ENCODE results near the gene ATF7.

The ATF7 gene

DNA sequence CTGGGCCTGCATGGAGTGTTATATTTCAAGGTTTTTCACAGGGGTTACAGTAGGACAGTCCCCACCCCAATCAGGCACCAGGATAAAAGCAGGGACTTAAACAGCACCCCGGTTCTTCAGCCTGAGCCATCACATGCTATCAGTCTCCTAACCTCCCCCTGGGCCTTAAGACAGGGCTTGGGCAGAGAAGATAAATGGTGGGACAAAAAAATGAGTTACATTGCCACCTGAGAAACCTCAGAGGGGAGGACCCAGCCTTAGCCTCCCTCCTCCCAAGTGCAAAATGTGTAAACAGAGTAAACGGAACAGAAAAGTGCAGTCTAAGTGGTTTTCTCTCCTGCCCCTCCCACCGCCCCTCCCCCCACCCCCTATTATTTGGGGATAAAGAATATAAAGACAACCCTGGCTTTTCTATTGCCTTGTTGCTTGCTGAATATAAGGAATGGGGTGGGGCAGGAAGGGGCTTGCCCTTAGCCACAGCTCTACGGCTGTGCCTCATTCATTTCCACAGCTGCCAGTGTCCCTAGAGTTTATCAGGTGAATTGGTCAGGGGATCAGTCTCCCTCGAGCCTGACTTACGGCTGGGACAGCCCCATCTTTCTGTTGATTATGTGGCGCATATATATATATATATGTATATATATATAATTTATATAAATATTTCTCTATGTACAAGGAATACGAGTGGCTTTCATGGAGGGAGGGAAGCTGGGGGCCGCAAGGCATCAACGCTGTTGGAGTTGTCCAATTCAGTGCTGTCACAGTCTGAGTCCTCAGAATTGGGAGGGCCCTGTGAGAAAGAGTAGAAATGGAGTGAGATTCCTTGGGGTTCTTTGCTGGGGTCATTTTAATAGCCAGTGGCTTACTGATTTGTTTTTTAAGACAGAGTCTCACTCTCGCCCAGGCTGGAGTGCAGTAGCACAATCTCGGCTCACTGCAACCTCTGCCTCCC, 145.4 kb downstream of the ATF7 start:
- ATAC-seq (no peak), DNase-seq (no peak)
- Mint-ChIP-seq H3K4me1 (peaks cover 13% of the 10 kb centered on the region), H3K27ac (peak overlapping the region; percentile 49), H3K36me3 (ENCODE audit: low read depth) (peaks cover 55% of the 10 kb centered on the region), H3K27me3 (no peaks in the 10 kb centered on the region), H3K9me3 (no peaks in the 10 kb centered on the region), H3K4me3 (no peak overlapping the region)

GRCh38 chr12:53479331-53479730, 146.9 kb downstream of the ATF7 start:
- DNase-seq (no peak), ATAC-seq (no peak)
- Mint-ChIP-seq H3K4me1 (peaks cover 22% of the 10 kb centered on the region), H3K9me3 (no peaks in the 10 kb centered on the region), H3K36me3 (ENCODE audit: low read depth) (peaks cover 64% of the 10 kb centered on the region), H3K27ac (peak overlapping the region; percentile 23), H3K27me3 (no peaks in the 10 kb centered on the region), H3K4me3 (no peak overlapping the region)

DNA sequence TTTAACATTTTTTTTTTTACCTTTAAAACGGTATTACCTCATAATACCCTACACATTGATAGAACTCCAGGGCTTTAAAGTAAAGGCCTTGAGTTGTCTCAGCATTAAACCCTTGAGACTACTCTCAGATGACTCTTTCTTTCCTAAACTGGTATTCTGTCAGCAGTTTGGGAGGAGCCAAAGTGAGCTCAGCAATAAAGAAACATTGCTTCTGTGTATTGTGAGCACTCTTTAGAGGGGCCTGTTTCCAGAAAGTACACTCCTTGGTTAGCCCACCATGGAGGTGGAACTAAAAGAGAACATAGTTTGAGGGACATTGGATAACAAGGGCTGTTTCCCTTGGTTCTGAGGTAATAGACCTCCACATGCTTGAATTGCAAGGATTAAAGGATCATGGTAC, 147.3 kb downstream of the ATF7 start:
- Mint-ChIP-seq H3K27me3 (no peaks in the 10 kb centered on the region), H3K36me3 (ENCODE audit: low read depth) (peaks cover 69% of the 10 kb centered on the region), H3K4me3 (no peak overlapping the region), H3K9me3 (no peaks in the 10 kb centered on the region), H3K27ac (peak overlapping the region; percentile 23), H3K4me1 (peaks cover 26% of the 10 kb centered on the region)
- peak; percentile 16 for ATAC-seq
- DNase-seq, result no peak

DNA sequence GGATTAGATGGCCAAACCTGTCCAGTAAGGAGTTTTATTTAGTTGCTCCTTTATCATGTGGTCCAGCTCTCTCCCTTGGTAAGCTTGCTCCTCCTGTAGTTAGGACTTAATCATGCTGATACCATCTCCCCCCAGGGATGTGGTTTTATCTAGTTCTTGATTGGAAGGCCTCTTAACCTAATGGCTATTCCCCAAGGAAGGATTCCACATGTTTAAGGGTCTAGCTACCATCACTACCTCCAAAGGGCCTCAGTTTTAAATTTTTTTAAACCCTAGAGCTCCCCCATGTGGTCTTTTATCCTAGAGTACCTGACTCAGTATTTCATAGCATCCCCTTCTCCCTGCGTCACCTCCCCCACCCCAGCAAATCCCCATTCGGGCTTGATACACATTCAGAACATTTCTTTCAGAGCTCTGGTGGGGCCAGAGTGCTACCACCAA, 149.4 kb downstream of the ATF7 start:
- DNase-seq (no peak), ATAC-seq (no peak)
- peak overlapping the region; percentile 59 for H3K27ac Mint-ChIP-seq
- H3K9me3 Mint-ChIP-seq, result no peaks in the 10 kb centered on the region
- no peaks in the 10 kb centered on the region for H3K27me3 Mint-ChIP-seq
- peaks cover 42% of the 10 kb centered on the region for H3K4me1 Mint-ChIP-seq
- no peak overlapping the region for H3K4me3 Mint-ChIP-seq
- peaks cover 79% of the 10 kb centered on the region for H3K36me3 Mint-ChIP-seq (ENCODE audit: low read depth)

- Mint-ChIP-seq H3K36me3 (ENCODE audit: low read depth) (peaks cover 84% of the 10 kb centered on the region), H3K27ac (peak overlapping the region; percentile 85), H3K4me1 (peaks cover 52% of the 10 kb centered on the region), H3K27me3 (no peaks in the 10 kb centered on the region), H3K9me3 (no peaks in the 10 kb centered on the region), H3K4me3 (no peak overlapping the region)
- DNase-seq (no peak), ATAC-seq (no peak)
These were observed 151.4 kb downstream of the ATF7 start for GRCh38 chr12:53474819-53475218.

GRCh38 chr12:53474077-53474476, 152.1 kb downstream of the ATF7 start:
- no peak overlapping the region for H3K4me3 Mint-ChIP-seq
- peak overlapping the region; percentile 85 for H3K27ac Mint-ChIP-seq
- H3K36me3 Mint-ChIP-seq (ENCODE audit: low read depth), result peaks cover 81% of the 10 kb centered on the region
- ATAC-seq (no peak), DNase-seq (no peak)
- H3K4me1 Mint-ChIP-seq, result peaks cover 52% of the 10 kb centered on the region
- no peaks in the 10 kb centered on the region for H3K27me3 Mint-ChIP-seq
- H3K9me3 Mint-ChIP-seq, result no peaks in the 10 kb centered on the region

- peak overlapping the region; percentile 21 for H3K27ac Mint-ChIP-seq
- H3K4me3 Mint-ChIP-seq, result no peak overlapping the region
- peaks cover 83% of the 10 kb centered on the region for H3K36me3 Mint-ChIP-seq (ENCODE audit: low read depth)
- DNase-seq (no peak), ATAC-seq (no peak)
- H3K9me3 Mint-ChIP-seq, result no peaks in the 10 kb centered on the region
- H3K4me1 Mint-ChIP-seq, result peaks cover 51% of the 10 kb centered on the region
- no peaks in the 10 kb centered on the region for H3K27me3 Mint-ChIP-seq
These were observed 154.1 kb downstream of the ATF7 start for GRCh38 chr12:53472056-53472582.

DNA sequence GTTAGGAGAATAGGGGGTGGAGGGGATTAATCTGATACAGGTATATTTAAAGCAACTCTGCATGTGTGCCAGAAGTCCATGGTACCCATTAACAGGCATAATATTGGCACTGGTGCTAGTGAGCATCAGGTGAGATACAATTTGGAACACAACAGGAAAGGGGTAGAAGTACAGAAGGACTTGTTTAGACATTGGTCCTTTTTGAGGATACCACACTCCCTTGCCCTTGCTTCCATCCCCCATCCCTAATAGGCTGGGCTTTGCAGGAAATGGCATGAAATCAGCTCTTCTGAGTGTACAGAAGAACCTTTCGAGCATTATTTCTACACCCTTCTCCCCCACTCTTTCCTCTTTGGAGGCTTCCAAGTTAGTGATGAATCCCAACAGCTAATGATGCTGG, 157.9 kb downstream of the ATF7 start:
- Mint-ChIP-seq H3K36me3 (ENCODE audit: low read depth) (peaks cover 81% of the 10 kb centered on the region), H3K27ac (peak overlapping the region; percentile 75)

DNA sequence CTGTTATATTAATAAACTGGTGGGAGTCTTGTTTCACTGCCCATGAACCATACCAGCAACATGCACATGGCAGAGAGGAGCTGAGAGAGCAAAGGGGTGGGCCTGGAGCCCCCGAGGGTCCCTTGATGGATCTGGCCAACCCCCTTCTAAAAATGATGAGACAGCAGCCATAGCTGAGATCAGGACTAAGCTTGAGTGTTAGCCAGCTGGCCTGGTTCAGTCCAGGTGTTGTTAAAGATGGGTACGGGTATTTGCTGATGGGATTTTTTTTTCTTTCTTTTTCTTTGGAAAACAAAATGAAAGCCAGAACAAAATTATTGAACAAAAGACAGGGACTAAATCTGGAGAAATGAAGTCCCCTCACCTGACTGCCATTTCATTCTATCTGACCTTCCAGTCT, 158.3 kb downstream of the ATF7 start:
- H3K27me3 Mint-ChIP-seq, result no peaks in the 10 kb centered on the region
- peaks cover 83% of the 10 kb centered on the region for H3K36me3 Mint-ChIP-seq (ENCODE audit: low read depth)
- H3K4me1 Mint-ChIP-seq, result peaks cover 33% of the 10 kb centered on the region
- DNase-seq (no peak), ATAC-seq (no peak)
- H3K4me3 Mint-ChIP-seq, result no peak overlapping the region
- H3K9me3 Mint-ChIP-seq, result no peaks in the 10 kb centered on the region
- peak overlapping the region; percentile 75 for H3K27ac Mint-ChIP-seq

More for the DNA sequence above, 157.9 kb downstream of the ATF7 start:
- Mint-ChIP-seq H3K27me3 (no peaks in the 10 kb centered on the region), H3K4me1 (peaks cover 29% of the 10 kb centered on the region), H3K9me3 (no peaks in the 10 kb centered on the region), H3K4me3 (no peak overlapping the region)
- DNase-seq, result no peak
- no peak for ATAC-seq

GRCh38 chr12:53467082-53467481, 159.1 kb downstream of the ATF7 start:
- peaks cover 85% of the 10 kb centered on the region for H3K36me3 Mint-ChIP-seq (ENCODE audit: low read depth)
- peaks cover 33% of the 10 kb centered on the region for H3K4me1 Mint-ChIP-seq
- H3K4me3 Mint-ChIP-seq, result no peak overlapping the region
- no peak for ATAC-seq
- H3K27ac Mint-ChIP-seq, result peak overlapping the region; percentile 59
- no peak for DNase-seq
- no peaks in the 10 kb centered on the region for H3K9me3 Mint-ChIP-seq
- no peaks in the 10 kb centered on the region for H3K27me3 Mint-ChIP-seq

DNA sequence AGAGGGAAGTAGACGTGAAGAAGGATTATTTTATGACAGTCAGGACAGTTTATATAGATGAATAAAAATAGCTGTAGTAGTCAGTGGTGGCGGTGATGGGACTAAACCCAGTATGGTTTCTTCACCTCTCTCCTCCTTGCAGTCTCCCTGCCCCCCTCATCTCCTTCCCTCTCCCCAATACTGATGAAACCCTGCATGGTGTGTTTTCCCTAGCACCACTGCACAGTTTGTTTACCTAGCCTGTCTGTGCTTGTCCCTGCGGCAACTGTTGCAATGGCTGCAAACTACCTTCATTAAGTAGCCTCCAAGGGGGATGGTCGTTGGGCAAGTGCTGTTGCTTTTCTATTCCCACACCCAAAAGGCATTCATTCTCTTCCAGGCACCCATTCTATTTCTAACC, 159.5 kb downstream of the ATF7 start:
- H3K9me3 Mint-ChIP-seq, result no peaks in the 10 kb centered on the region
- H3K36me3 Mint-ChIP-seq (ENCODE audit: low read depth), result peaks cover 85% of the 10 kb centered on the region
- no peaks in the 10 kb centered on the region for H3K27me3 Mint-ChIP-seq
- DNase-seq (no peak), ATAC-seq (no peak)
- peak overlapping the region; percentile 59 for H3K27ac Mint-ChIP-seq
- H3K4me1 Mint-ChIP-seq, result peaks cover 30% of the 10 kb centered on the region
- no peak overlapping the region for H3K4me3 Mint-ChIP-seq

GRCh38 chr12:53465679-53466078, 160.5 kb downstream of the ATF7 start:
- peaks cover 88% of the 10 kb centered on the region for H3K36me3 Mint-ChIP-seq (ENCODE audit: low read depth)
- ATAC-seq, result no peak

GRCh38 chr12:53464685-53465418, 161.3 kb downstream of the ATF7 start:
- H3K4me3 Mint-ChIP-seq, result no peak overlapping the region
- ATAC-seq (no peak), DNase-seq (no peak)
- H3K9me3 Mint-ChIP-seq, result no peaks in the 10 kb centered on the region
- H3K27me3 Mint-ChIP-seq, result no peaks in the 10 kb centered on the region
- peaks cover 92% of the 10 kb centered on the region for H3K36me3 Mint-ChIP-seq (ENCODE audit: low read depth)
- peak overlapping the region; percentile 31 for H3K27ac Mint-ChIP-seq
- H3K4me1 Mint-ChIP-seq, result peaks cover 39% of the 10 kb centered on the region

More at GRCh38 chr12:53465679-53466078, 160.5 kb downstream of the ATF7 start:
- peak overlapping the region; percentile 15 for H3K27ac Mint-ChIP-seq
- peaks cover 32% of the 10 kb centered on the region for H3K4me1 Mint-ChIP-seq
- no peak overlapping the region for H3K4me3 Mint-ChIP-seq
- H3K9me3 Mint-ChIP-seq, result no peaks in the 10 kb centered on the region
- no peak for DNase-seq
- H3K27me3 Mint-ChIP-seq, result no peaks in the 10 kb centered on the region

DNA sequence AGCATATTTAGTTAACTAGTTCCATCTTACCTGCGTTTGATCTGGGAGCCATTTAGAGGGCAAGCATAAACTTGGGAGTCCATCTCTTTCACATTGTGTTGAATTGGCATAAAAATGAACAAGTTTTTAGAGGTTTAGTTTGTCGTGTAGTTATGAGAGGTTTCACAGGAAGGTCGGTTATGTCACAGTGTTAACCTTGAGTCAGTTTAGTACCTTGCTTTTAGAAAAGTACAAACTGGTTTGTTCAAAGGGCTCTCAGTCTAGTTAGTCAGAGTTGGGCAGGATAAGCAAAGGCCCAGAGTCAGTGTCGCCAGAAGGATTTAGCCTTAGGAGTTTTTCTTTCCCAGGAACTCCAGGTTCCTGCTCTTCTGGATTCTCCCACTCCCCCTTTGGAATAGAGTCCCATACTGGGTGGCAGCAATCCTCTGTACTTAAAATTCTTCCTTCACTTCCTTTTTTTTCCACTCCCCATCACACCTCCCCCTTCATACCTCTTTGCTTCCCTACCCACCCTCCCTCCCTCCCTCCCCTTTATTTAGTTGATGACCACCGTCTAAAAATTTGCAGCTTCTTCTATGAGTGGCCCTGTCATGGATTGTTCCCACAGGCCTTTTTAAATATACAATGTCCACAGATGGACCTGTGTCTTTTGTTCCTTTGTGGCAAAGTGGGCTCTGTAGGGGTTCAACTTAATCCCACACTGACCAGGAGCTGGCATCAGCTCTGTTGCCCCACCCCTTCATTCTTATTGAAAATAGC, 162.2 kb downstream of the ATF7 start:
- ATAC-seq (no peak), DNase-seq (no peak)
- H3K9me3 Mint-ChIP-seq, result no peaks in the 10 kb centered on the region
- H3K4me1 Mint-ChIP-seq, result peaks cover 45% of the 10 kb centered on the region
- peak overlapping the region; percentile 26 for H3K27ac Mint-ChIP-seq
- H3K4me3 Mint-ChIP-seq, result no peak overlapping the region
- peaks cover 93% of the 10 kb centered on the region for H3K36me3 Mint-ChIP-seq (ENCODE audit: low read depth)
- no peaks in the 10 kb centered on the region for H3K27me3 Mint-ChIP-seq

All from activated naive CD8-positive, alpha-beta T cell treated with anti-CD3 and anti-CD28 coated beads, Interleukin-2, amount 50 U/mL, for 24 hours (primary cell).